ENCODE data around the gene TET1. TPM values are rescaled to one million over a fixed set of nuclear protein-coding genes. Genes with fewer than 3 reads are reported as not detected.
"Not testable (repeated sequence)": the region's sequence is repeated elsewhere in the genome, so short reads cannot be mapped to it uniquely, and the experiment has no call there.

The TET1 gene
- total RNA-seq, 3 donors from 2014 or later = 6.9 to 12.8 (median 6.9) TPM

GRCh38 chr10:68604441-68604840, 44.3 kb downstream of the TET1 start:
- no peak for TF ChIP-seq CTCF (IDR thresholded peaks at IDR 0.05)
- TF ChIP-seq POLR2AphosphoS5 (IDR thresholded peaks at IDR 0.05) = no peak
- TF ChIP-seq POLR2A (IDR thresholded peaks at IDR 0.05) = no peak
- no peaks in the 10 kb centered on the region for H3K4me1 ChIP-seq
- H3K27ac ChIP-seq = no peak overlapping the region
- no peaks in the 10 kb centered on the region for H3K36me3 ChIP-seq
- no peaks in the 10 kb centered on the region for H3K9me3 ChIP-seq
- intact Hi-C loops (cut with DNase I; ENCODE audit: low total_unique reads) = loop anchor here (10.0 kb wide), 1 partner anchor 520 kb away; no protein-coding TSS in a partner anchor
- no peak overlapping the region for H3K4me3 ChIP-seq
- H3K27me3 ChIP-seq = no peaks in the 10 kb centered on the region
- DNase-seq (ENCODE audit: low spot score in 2 of 2) = no peak

GRCh38 chr10:68606918-68607317, 46.8 kb downstream of the TET1 start:
- H3K36me3 ChIP-seq = no peaks in the 10 kb centered on the region
- DNase-seq (ENCODE audit: low spot score in 2 of 2) = no peak
- no peaks in the 10 kb centered on the region for H3K4me1 ChIP-seq
- no peak for TF ChIP-seq POLR2A (IDR thresholded peaks at IDR 0.05)
- no peak for TF ChIP-seq POLR2AphosphoS5 (IDR thresholded peaks at IDR 0.05)
- TF ChIP-seq CTCF (IDR thresholded peaks at IDR 0.05) = no peak
- H3K4me3 ChIP-seq = no peak overlapping the region
- intact Hi-C loops (cut with DNase I; ENCODE audit: low total_unique reads) = loop anchor here (10.0 kb wide), 1 partner anchor 522 kb away; no protein-coding TSS in a partner anchor
- H3K27me3 ChIP-seq = no peaks in the 10 kb centered on the region
- no peaks in the 10 kb centered on the region for H3K9me3 ChIP-seq
- no peak overlapping the region for H3K27ac ChIP-seq

GRCh38 chr10:68610023-68610422, 49.9 kb downstream of the TET1 start:
- H3K4me3 ChIP-seq; H3K36me3 ChIP-seq; H3K27me3 ChIP-seq; H3K9me3 ChIP-seq; H3K27ac ChIP-seq; DNase-seq (ENCODE audit: low spot score in 2 of 2); H3K4me1 ChIP-seq; intact Hi-C loops (cut with DNase I; ENCODE audit: low total_unique reads): not testable (repeated sequence)

- H3K9me3 ChIP-seq = no peaks in the 10 kb centered on the region
- no peak for TF ChIP-seq POLR2A (IDR thresholded peaks at IDR 0.05)
- TF ChIP-seq CTCF (IDR thresholded peaks at IDR 0.05) = no peak
- TF ChIP-seq POLR2AphosphoS5 (IDR thresholded peaks at IDR 0.05) = no peak
- H3K27ac ChIP-seq = no peak overlapping the region
- H3K36me3 ChIP-seq = no peaks in the 10 kb centered on the region
- H3K4me3 ChIP-seq = no peak overlapping the region
- H3K4me1 ChIP-seq = no peaks in the 10 kb centered on the region
- DNase-seq (ENCODE audit: low spot score in 2 of 2) = no peak
- no peaks in the 10 kb centered on the region for H3K27me3 ChIP-seq
- intact Hi-C loops (cut with DNase I; ENCODE audit: low total_unique reads) = no loop called here
Observed at GRCh38 chr10:68611227-68611626, 51.1 kb downstream of the TET1 start.

- H3K27me3 ChIP-seq; DNase-seq (ENCODE audit: low spot score in 2 of 2); H3K27ac ChIP-seq; intact Hi-C loops (cut with DNase I; ENCODE audit: low total_unique reads); H3K4me1 ChIP-seq; H3K36me3 ChIP-seq; H3K9me3 ChIP-seq; H3K4me3 ChIP-seq: not testable (repeated sequence)
Observed at GRCh38 chr10:68613974-68614373, 53.8 kb downstream of the TET1 start.

- H3K9me3 ChIP-seq; H3K36me3 ChIP-seq; H3K4me3 ChIP-seq; DNase-seq (ENCODE audit: low spot score in 2 of 2); H3K27ac ChIP-seq; H3K4me1 ChIP-seq; H3K27me3 ChIP-seq; intact Hi-C loops (cut with DNase I; ENCODE audit: low total_unique reads): not testable (repeated sequence)
Observed at GRCh38 chr10:68617691-68618090, 57.6 kb downstream of the TET1 start.

- Histone ChIP-seq H3K36me3 (no peaks in the 10 kb centered on the region), H3K4me3 (no peak overlapping the region), H3K27ac (no peak overlapping the region), H3K4me1 (no peaks in the 10 kb centered on the region), H3K9me3 (no peaks in the 10 kb centered on the region), H3K27me3 (no peaks in the 10 kb centered on the region)
- intact Hi-C loops (cut with DNase I; ENCODE audit: low total_unique reads) = no loop called here
- TF ChIP-seq CTCF (IDR thresholded peaks at IDR 0.05) (no peak), POLR2AphosphoS5 (IDR thresholded peaks at IDR 0.05) (no peak), POLR2A (IDR thresholded peaks at IDR 0.05) (no peak)
- no peak for DNase-seq (ENCODE audit: low spot score in 2 of 2)
Observed at GRCh38 chr10:68618234-68618633, 58.1 kb downstream of the TET1 start.
